ENCODE measurements around the gene TRNP1.

- TF ChIP-seq EZH2 (IDR thresholded peaks at IDR 0.05; ENCODE audit: borderline replicate concordance, insufficient read depth, low read length, poor library complexity, severe bottlenecking) (no peak), POLR2AphosphoS5 (IDR thresholded peaks at IDR 0.05) (no peak), MXI1 (conservative IDR thresholded peaks at IDR 0.05; ENCODE audit: poor library complexity, severe bottlenecking) (no peak), RAD21 (conservative IDR thresholded peaks at IDR 0.05) (no peak)
- TF ChIP-seq, protein P1, sequence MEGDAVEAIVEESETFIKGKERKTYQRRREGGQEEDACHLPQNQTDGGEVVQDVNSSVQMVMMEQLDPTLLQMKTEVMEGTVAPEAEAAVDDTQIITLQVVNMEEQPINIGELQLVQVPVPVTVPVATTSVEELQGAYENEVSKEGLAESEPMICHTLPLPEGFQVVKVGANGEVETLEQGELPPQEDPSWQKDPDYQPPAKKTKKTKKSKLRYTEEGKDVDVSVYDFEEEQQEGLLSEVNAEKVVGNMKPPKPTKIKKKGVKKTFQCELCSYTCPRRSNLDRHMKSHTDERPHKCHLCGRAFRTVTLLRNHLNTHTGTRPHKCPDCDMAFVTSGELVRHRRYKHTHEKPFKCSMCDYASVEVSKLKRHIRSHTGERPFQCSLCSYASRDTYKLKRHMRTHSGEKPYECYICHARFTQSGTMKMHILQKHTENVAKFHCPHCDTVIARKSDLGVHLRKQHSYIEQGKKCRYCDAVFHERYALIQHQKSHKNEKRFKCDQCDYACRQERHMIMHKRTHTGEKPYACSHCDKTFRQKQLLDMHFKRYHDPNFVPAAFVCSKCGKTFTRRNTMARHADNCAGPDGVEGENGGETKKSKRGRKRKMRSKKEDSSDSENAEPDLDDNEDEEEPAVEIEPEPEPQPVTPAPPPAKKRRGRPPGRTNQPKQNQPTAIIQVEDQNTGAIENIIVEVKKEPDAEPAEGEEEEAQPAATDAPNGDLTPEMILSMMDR (IDR thresholded peaks at IDR 0.05; ENCODE audit: poor library complexity, severe bottlenecking): no peak
These were observed 28.3 kb upstream of the TRNP1 start for GRCh38 chr1:26965213-26965612.
